ENCODE measurements around the gene CD8B. TPM values are rescaled to one million over a fixed set of nuclear protein-coding genes. Genes with fewer than 3 reads are reported as not detected.

Gene CD8B
- total RNA-seq, 1 donor from 2014 or later: 0.45 TPM

DNA sequence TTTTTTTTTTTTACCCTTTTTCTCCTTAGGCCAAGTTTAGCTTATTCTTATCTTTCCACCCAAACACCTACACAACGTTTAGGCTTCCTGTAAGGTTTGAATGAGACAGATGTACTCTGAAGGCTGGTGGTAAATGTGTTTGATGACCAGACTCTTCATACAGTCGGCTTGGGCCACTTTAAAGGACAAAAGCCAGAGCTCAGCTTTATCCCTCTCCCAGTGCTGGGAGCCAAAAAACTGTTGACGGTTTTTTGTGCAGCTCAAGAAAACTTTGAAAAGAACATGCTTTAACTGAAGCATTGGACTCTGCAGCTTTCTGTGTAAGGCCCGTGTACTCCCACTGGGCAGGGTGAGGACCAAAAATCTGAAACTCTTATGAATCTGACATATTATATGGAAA is 86.3 kb downstream of the CD8B start:
- DNase-seq (ENCODE audit: low spot score) (no peak), ATAC-seq (no peak)

DNA sequence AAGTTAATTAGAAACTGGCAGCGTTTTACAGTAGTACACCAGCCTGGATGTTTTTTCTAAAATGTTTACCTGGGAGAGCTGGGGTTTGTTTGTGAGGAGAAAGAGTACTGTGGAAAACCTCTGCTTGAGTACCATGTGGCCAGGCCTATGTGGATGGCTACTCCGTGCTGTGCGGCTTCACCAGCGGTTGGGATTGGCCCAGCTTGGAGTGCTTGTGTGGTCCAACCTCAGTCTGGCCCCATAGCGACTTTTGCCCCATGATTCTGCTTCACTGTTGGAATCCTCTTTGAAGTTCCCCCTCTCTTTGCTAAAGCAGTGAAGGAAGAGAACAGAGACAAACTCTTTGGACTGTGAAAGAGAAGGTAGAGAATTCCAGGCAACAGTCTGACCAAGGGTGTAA is 86.8 kb downstream of the CD8B start:
- no peak for DNase-seq (ENCODE audit: low spot score)
- ATAC-seq: no peak

DNA sequence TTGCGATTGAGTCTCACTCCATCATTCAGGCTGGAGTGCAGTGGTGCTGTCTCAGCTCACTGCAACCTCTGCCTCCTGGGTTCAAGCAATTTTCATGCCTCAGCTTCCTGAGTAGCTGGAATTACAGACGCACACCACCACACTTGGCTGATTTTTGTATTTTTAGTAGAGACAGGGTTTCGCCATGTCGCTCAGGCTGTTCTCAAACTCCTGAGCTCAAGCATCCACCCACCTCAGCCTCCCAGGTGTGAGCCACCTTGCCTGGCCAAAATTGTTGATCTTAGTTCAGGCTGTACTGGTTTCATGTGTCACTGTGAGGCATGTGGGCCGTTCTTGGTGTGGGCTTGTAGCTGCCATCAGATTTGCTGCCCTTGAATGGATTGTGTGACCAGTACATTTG is 89.1 kb downstream of the CD8B start:
- DNase-seq (ENCODE audit: low spot score) (no peak), ATAC-seq (no peak)

DNA sequence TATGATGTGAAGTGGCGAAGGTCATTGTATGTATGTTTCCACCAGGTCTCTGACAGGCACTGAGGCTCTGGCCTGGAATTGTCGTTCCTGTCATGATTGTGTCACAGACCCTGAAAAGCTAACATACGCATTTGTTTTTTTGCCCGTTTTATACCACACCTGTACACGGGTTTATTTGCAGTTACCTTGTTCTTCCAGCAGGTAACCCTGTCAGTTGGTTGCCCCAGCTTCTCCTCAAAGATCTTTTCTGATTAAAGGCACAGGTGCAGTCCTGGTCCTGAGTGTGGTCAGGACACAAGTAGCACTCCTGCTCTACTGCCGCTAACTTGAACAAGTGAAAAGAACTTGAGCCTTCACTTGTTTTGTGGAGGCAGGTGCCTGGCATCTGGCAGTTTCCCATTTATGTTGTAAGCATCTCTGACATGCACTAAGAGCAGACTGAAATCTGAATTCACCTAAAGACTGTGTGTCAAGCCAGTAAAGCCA is 90.8 kb downstream of the CD8B start:
- no peak for ATAC-seq

DNA sequence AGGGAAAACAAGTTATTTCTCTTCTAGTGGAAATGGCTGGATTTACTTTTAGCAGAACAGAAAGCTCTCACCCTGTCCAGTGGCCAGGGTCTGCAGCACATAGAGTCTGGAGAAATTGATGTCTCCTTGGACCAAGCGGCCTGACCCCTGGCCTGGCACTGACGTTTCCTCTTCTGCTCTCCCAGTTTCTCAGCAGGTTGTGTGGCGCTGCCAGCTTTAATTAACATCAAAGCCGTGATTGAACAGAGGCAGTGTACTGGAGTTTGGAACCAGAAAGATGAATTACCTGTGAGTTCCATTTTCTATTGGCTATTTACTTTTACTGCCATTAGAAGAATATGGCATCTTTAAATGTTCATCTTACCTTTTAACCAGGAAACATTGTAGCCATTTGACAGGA is 91.8 kb downstream of the CD8B start:
- no peak for DNase-seq (ENCODE audit: low spot score)
- no peak for ATAC-seq

More for the DNA sequence above, 90.8 kb downstream of the CD8B start:
- no peak for DNase-seq (ENCODE audit: low spot score)

DNA sequence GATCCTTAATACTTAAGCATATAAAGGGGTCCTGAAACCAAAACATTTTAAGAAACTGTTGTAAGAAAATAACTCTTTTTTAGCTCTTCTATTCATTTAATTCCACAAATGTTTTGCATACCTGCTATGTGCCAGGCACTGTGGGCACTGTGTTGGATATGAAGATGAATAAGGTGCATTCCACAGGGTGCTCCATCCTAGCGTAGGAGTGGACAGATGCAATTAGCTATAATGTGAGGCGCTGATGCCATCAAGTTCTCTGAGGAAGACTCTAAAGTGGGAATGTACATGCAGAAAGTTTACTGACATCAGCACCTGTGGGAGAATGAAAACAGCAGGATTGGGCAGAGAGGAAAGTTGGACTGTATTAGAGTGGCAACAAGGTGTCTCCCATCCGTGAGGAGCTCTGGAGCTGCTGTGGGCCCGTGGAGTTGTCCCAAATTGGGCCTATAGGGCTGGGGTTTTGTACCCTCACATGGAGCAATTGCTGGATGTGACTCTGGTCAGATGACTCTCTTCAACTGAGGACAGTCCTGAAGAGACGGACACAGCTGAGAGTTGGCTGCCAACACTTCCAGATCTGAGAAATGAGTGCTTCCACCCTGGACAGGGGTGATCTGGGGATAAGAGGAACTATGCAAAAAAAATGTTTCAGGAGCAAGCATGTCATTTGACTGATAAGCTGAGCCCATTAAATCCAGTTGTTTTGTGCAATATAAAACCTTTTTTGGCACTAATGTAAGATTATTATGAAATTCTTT is 93.3 kb downstream of the CD8B start:
- ATAC-seq: no peak
- DNase-seq (ENCODE audit: low spot score): no peak

Other genes with a start within 250 kb of the CD8B start
- 43.6 TPM for gene RNF103, start 238.0 kb downstream of the CD8B start, total RNA-seq
- gene RMND5A, start 141.6 kb downstream of the CD8B start, total RNA-seq: 42.5 TPM
- gene CD8A, start 71.0 kb downstream of the CD8B start, total RNA-seq: 0.81 TPM
- not detected for gene RGPD1, start 80.2 kb upstream of the CD8B start, total RNA-seq
- gene PLGLB1, start 160.0 kb upstream of the CD8B start, total RNA-seq: 104 TPM

Measured in left lobe of liver (tissue), 2 donors.